Hematopoietic multipotent progenitor cell treated with erythropoietin and hydrocortisone succinate and interleukin-3 and kit ligand, for 15 days (in vitro differentiated cells): ENCODE measurements around the gene BRK1.
"Not testable (repeated sequence)": the region's sequence is repeated elsewhere in the genome, so short reads cannot be mapped to it uniquely, and the experiment has no call there.

Experiments used
- DNase-seq: peaks from one replicate; pipeline ENCODE4 v3.0.0-alpha.2; 2015; ENCODE audit warnings: low spot score

BRK1 gene

GRCh38 chr3:10145685-10146084 lies 30.2 kb downstream of the BRK1 start:
- DNase-seq, result no peak

- no peak for DNase-seq
These were observed 33.8 kb downstream of the BRK1 start for GRCh38 chr3:10149226-10149625.

- DNase-seq, result no peak
These were observed 35.5 kb downstream of the BRK1 start for GRCh38 chr3:10150987-10151386.

GRCh38 chr3:10154335-10155122 lies 39.1 kb downstream of the BRK1 start:
- DNase-seq, result no peak

- DNase-seq, result no peak
These were observed 39.6 kb downstream of the BRK1 start for GRCh38 chr3:10155123-10155472.

- DNase-seq, result no peak
These were observed 40.2 kb downstream of the BRK1 start for GRCh38 chr3:10155658-10156057.

GRCh38 chr3:10157031-10157430 lies 41.6 kb downstream of the BRK1 start:
- no peak for DNase-seq

- not testable (repeated sequence) for DNase-seq
These were observed 43.1 kb downstream of the BRK1 start for GRCh38 chr3:10158555-10158954.

- DNase-seq, result no peak
These were observed 44.9 kb downstream of the BRK1 start for GRCh38 chr3:10160346-10160745.

GRCh38 chr3:10160925-10161324 lies 45.5 kb downstream of the BRK1 start:
- DNase-seq, result no peak

- DNase-seq, result no peak
These were observed 46.7 kb downstream of the BRK1 start for GRCh38 chr3:10162185-10162584.

GRCh38 chr3:10164201-10164545 lies 48.7 kb downstream of the BRK1 start:
- not testable (repeated sequence) for DNase-seq

- DNase-seq, result peak; percentile 66
These were observed 49.3 kb downstream of the BRK1 start, which contains the start of gene IRAK2 for GRCh38 chr3:10164546-10165393. IRAK2 (plus strand) TSS chr3:10164919; CDS start chr3:10164955, 36 bp downstream.

GRCh38 chr3:10166213-10166604 lies 50.7 kb downstream of the BRK1 start:
- no peak for DNase-seq

- no peak for DNase-seq
These were observed 53.6 kb downstream of the BRK1 start for GRCh38 chr3:10169000-10169496.

- DNase-seq, result no peak
These were observed 55.5 kb downstream of the BRK1 start for GRCh38 chr3:10170915-10171478.

GRCh38 chr3:10173095-10173925 lies 57.8 kb downstream of the BRK1 start:
- no peak for DNase-seq

GRCh38 chr3:10173926-10174435 lies 58.5 kb downstream of the BRK1 start:
- no peak for DNase-seq

- not testable (repeated sequence) for DNase-seq
These were observed 59.9 kb downstream of the BRK1 start for GRCh38 chr3:10175334-10175733.

GRCh38 chr3:10176150-10176549 lies 60.7 kb downstream of the BRK1 start:
- not testable (repeated sequence) for DNase-seq
